Liver (tissue), 9 donors: ENCODE measurements around the gene TMEM140. TPM values are rescaled to one million over a fixed set of nuclear protein-coding genes. Genes with fewer than 3 reads are reported as not detected.

Experiments used
- DNase-seq: peaks from one replicate; pipeline ENCODE4 v3.0.0-alpha.2; 2017; ENCODE audit warnings: low spot score
- H3K27ac ChIP-seq, 2 donors: one replicate each; pipeline ENCODE4 v1.7.0; 2013; ENCODE audit warnings: inconsistent platforms in 2 of 2, low read length in 2 of 2, control low read depth in 1 of 2, low read depth in 1 of 2, mild to moderate bottlenecking in 1 of 2
- H3K27me3 ChIP-seq, 4 donors: one replicate each; pipeline versions ENCODE4 v1.6.1 to v1.7.0; 2013; ENCODE audit warnings: low read length in 3 of 4, inconsistent platforms in 1 of 4, mild to moderate bottlenecking in 1 of 4, moderate library complexity in 1 of 4; ENCODE audit not compliant: control insufficient read depth in 4 of 4, insufficient read depth in 4 of 4
- H3K36me3 ChIP-seq, 4 donors: one replicate each; pipeline versions ENCODE4 v1.6.1 to v1.7.0; 2013; ENCODE audit warnings: low read length in 3 of 4, mild to moderate bottlenecking in 3 of 4, low read depth in 1 of 4, moderate library complexity in 1 of 4; ENCODE audit not compliant: control insufficient read depth in 4 of 4, insufficient read depth in 3 of 4
- H3K4me1 ChIP-seq, 4 donors: one replicate each; pipeline versions ENCODE4 v1.6.1 to v1.7.0; 2013; ENCODE audit warnings: low read length in 3 of 4, mild to moderate bottlenecking in 3 of 4, moderate library complexity in 1 of 4; ENCODE audit not compliant: control insufficient read depth in 4 of 4, insufficient read depth in 4 of 4
- H3K4me3 ChIP-seq, 3 donors: one replicate each; pipeline versions ENCODE4 v1.6.1 to v1.7.0; 2013; ENCODE audit warnings: low read length in 3 of 3, control low read depth in 1 of 3, low read depth in 1 of 3, mild to moderate bottlenecking in 1 of 3
- H3K9ac ChIP-seq, 2 donors: one replicate each; pipeline ENCODE4 v1.7.0; 2013; ENCODE audit warnings: low read length in 2 of 2, mild to moderate bottlenecking in 2 of 2, moderate library complexity in 2 of 2, control low read depth in 1 of 2, low read depth in 1 of 2
- H3K9me3 ChIP-seq, 4 donors: one replicate each; pipeline versions ENCODE4 v1.6.1 to v1.7.0; 2013; ENCODE audit warnings: low read length in 3 of 4; ENCODE audit not compliant: control insufficient read depth in 4 of 4
- EGR1 ChIP-seq, 2 donors: IDR thresholded peaks; 2 replicates each; pipeline ENCODE4 v1.6.1; 2016 to 2018; ENCODE audit warnings: antibody characterized with exemption in 2 of 2, low read depth in 2 of 2
- FOXA1 ChIP-seq: IDR thresholded peaks from 2 replicates; pipeline ENCODE4 v1.6.1; 2016; ENCODE audit warnings: antibody characterized with exemption
- HNF4A ChIP-seq, 2 donors: conservative IDR thresholded peaks; 2 replicates each; pipeline ENCODE4 v1.6.1; 2016; ENCODE audit warnings: antibody characterized with exemption in 2 of 2, mild to moderate bottlenecking in 2 of 2
- HNF4G ChIP-seq: IDR thresholded peaks from 2 replicates; pipeline ENCODE4 v1.6.1; 2016; ENCODE audit warnings: antibody characterized with exemption
- NR2F2 ChIP-seq: IDR thresholded peaks from 2 replicates; pipeline ENCODE4 v1.6.1; 2016; ENCODE audit warnings: antibody characterized with exemption
- RXRA ChIP-seq, 2 donors: IDR thresholded peaks; 2 replicates each; pipeline ENCODE4 v1.6.1; 2017 to 2018; ENCODE audit warnings: antibody characterized with exemption in 2 of 2, mild to moderate bottlenecking in 1 of 2
- SP1 ChIP-seq: IDR thresholded peaks from 2 replicates; pipeline ENCODE4 v1.6.1; 2018; ENCODE audit warnings: antibody characterized with exemption, mild to moderate bottlenecking
- TAF1 ChIP-seq: conservative IDR thresholded peaks from 2 replicates; pipeline ENCODE4 v1.6.1; 2016; ENCODE audit warnings: antibody characterized with exemption, mild to moderate bottlenecking
- YY1 ChIP-seq: IDR thresholded peaks from 2 replicates; pipeline ENCODE4 v1.6.1; 2016; ENCODE audit warnings: antibody characterized with exemption, mild to moderate bottlenecking
- ZBTB33 ChIP-seq: IDR thresholded peaks from 2 replicates; pipeline ENCODE4 v1.6.1; 2016; ENCODE audit warnings: antibody characterized with exemption
- WGBS: extraction: QIAGEN DNeasy Blood & Tissue Kit; methylation state at CpG from one replicate; pipeline ENCODE4 v1.1.7; 2013; 5-methylcytosine and 5-hydroxymethylcytosine counted together
- polyA plus RNA-seq, 2 donors: library from polyadenylated mRNA; stranded (reverse) in 1 of 2; unstranded in 1 of 2; fragments of 200-250 nt in 1 of 2; fragments of >200 nt in 1 of 2; fragmentation: Nextera tagmentation in 1 of 2; extraction: Ambion mirVana in 1 of 2; gene quantifications; one replicate each; pipeline versions ENCODE4 v1.2.1 to v1.2.3, GENCODE V29; 2013 to 2015
- total RNA-seq, 2 donors: library from RNA; depleted of rRNA; stranded (reverse); fragments of >200 nt; gene quantifications; one replicate each; pipeline ENCODE4 v1.2.3, GENCODE V29; 2014
- TF ChIP-seq, protein P1 (sequence below): fragments of 150-350 bp; IDR thresholded peaks from 2 replicates; pipeline ENCODE4 v1.5.1; 2017; ENCODE audit warnings: improper control_type of control experiment, low read depth, low read length; ENCODE audit not compliant: missing input control
- TF ChIP-seq, protein P2 (sequence below): IDR thresholded peaks from 2 replicates; pipeline ENCODE4 v1.6.1; 2016; ENCODE audit warnings: antibody characterized with exemption
- TF ChIP-seq, protein P3 (sequence below): IDR thresholded peaks from 2 replicates; pipeline ENCODE4 v1.6.1; 2016; ENCODE audit warnings: antibody characterized with exemption
- TF ChIP-seq, protein P4 (sequence below): IDR thresholded peaks from 2 replicates; pipeline ENCODE4 v1.6.1; 2016; ENCODE audit warnings: antibody characterized with exemption, mild to moderate bottlenecking
- donor health status: healthy.
- donor health status: healthy.
- donor health status: healthy.
- donor health status: healthy.
- donor health status: healthy.

Gene TMEM140
- total and polyA plus RNA-seq, 4 donors = 22.3 to 34.3 (median 25.9) TPM

DNA sequence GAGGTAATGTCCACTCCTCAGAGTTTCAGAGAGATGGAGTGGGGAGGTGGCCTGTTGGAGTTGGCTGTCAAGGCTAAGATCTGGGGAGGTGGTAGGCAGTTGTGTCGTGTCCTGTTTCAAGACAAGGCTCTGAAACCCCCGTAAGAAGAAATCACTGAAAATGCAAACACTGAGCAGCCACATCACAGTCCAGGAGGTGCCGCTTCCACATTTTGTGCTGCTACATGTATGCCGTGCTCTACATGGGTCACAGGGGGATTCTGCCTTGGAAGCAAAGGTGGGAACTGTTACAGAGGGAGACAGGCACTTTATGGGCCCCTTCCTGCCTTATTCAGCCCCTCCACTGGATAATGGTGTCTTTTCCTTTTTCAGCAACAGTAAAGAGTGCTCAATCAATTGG, 51.6 kb downstream of the TMEM140 start:
- H3K36me3 ChIP-seq = peaks cover 13 to 64% (median 46%) of the 10 kb centered on the region in 4 donors

More for the DNA sequence above, 51.6 kb downstream of the TMEM140 start:
- no peak overlapping the region for H3K9ac ChIP-seq
- H3K4me1 ChIP-seq = no peaks in the 10 kb centered on the region
- TF ChIP-seq RXRA (IDR thresholded peaks at IDR 0.05) (no peak), TAF1 (no peak), EGR1 (IDR thresholded peaks at IDR 0.05; ENCODE audit: low read depth in 2 of 2) (no peak), FOXA1 (no peak), HNF4A (conservative IDR thresholded peaks at IDR 0.05) (no peak), YY1 (no peak), SP1 (no peak), HNF4G (no peak), NR2F2 (no peak), ZBTB33 (no peak)
- TF ChIP-seq, protein P1, sequence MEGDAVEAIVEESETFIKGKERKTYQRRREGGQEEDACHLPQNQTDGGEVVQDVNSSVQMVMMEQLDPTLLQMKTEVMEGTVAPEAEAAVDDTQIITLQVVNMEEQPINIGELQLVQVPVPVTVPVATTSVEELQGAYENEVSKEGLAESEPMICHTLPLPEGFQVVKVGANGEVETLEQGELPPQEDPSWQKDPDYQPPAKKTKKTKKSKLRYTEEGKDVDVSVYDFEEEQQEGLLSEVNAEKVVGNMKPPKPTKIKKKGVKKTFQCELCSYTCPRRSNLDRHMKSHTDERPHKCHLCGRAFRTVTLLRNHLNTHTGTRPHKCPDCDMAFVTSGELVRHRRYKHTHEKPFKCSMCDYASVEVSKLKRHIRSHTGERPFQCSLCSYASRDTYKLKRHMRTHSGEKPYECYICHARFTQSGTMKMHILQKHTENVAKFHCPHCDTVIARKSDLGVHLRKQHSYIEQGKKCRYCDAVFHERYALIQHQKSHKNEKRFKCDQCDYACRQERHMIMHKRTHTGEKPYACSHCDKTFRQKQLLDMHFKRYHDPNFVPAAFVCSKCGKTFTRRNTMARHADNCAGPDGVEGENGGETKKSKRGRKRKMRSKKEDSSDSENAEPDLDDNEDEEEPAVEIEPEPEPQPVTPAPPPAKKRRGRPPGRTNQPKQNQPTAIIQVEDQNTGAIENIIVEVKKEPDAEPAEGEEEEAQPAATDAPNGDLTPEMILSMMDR = no peak
- TF ChIP-seq, protein P2, sequence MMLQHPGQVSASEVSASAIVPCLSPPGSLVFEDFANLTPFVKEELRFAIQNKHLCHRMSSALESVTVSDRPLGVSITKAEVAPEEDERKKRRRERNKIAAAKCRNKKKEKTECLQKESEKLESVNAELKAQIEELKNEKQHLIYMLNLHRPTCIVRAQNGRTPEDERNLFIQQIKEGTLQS = no peak
- TF ChIP-seq, protein P3, sequence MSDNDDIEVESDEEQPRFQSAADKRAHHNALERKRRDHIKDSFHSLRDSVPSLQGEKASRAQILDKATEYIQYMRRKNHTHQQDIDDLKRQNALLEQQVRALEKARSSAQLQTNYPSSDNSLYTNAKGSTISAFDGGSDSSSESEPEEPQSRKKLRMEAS = no peak
- TF ChIP-seq, protein P4, sequence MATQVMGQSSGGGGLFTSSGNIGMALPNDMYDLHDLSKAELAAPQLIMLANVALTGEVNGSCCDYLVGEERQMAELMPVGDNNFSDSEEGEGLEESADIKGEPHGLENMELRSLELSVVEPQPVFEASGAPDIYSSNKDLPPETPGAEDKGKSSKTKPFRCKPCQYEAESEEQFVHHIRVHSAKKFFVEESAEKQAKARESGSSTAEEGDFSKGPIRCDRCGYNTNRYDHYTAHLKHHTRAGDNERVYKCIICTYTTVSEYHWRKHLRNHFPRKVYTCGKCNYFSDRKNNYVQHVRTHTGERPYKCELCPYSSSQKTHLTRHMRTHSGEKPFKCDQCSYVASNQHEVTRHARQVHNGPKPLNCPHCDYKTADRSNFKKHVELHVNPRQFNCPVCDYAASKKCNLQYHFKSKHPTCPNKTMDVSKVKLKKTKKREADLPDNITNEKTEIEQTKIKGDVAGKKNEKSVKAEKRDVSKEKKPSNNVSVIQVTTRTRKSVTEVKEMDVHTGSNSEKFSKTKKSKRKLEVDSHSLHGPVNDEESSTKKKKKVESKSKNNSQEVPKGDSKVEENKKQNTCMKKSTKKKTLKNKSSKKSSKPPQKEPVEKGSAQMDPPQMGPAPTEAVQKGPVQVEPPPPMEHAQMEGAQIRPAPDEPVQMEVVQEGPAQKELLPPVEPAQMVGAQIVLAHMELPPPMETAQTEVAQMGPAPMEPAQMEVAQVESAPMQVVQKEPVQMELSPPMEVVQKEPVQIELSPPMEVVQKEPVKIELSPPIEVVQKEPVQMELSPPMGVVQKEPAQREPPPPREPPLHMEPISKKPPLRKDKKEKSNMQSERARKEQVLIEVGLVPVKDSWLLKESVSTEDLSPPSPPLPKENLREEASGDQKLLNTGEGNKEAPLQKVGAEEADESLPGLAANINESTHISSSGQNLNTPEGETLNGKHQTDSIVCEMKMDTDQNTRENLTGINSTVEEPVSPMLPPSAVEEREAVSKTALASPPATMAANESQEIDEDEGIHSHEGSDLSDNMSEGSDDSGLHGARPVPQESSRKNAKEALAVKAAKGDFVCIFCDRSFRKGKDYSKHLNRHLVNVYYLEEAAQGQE = no peak
- no peaks in the 10 kb centered on the region for H3K27me3 ChIP-seq
- DNase-seq = no peak
- no peak overlapping the region for H3K27ac ChIP-seq
- WGBS = 96% methylated on average over 4 of the region's 4 CpGs
- H3K9me3 ChIP-seq = no peaks in the 10 kb centered on the region
- no peak overlapping the region for H3K4me3 ChIP-seq
